Measurements from ENCODE around the gene FAM50B.

FAM50B gene

GRCh38 chr6:3884007-3884745 is 35.0 kb downstream of the FAM50B start:
- H3K4me3 ChIP-seq (ENCODE audit: low read length): no peak overlapping the region
- TF ChIP-seq, protein P1, sequence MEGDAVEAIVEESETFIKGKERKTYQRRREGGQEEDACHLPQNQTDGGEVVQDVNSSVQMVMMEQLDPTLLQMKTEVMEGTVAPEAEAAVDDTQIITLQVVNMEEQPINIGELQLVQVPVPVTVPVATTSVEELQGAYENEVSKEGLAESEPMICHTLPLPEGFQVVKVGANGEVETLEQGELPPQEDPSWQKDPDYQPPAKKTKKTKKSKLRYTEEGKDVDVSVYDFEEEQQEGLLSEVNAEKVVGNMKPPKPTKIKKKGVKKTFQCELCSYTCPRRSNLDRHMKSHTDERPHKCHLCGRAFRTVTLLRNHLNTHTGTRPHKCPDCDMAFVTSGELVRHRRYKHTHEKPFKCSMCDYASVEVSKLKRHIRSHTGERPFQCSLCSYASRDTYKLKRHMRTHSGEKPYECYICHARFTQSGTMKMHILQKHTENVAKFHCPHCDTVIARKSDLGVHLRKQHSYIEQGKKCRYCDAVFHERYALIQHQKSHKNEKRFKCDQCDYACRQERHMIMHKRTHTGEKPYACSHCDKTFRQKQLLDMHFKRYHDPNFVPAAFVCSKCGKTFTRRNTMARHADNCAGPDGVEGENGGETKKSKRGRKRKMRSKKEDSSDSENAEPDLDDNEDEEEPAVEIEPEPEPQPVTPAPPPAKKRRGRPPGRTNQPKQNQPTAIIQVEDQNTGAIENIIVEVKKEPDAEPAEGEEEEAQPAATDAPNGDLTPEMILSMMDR (conservative IDR thresholded peaks at IDR 0.05; ENCODE audit: low read depth, low read length): no peak
- peak; percentile 20 for DNase-seq (ENCODE audit: low read depth)

DNA sequence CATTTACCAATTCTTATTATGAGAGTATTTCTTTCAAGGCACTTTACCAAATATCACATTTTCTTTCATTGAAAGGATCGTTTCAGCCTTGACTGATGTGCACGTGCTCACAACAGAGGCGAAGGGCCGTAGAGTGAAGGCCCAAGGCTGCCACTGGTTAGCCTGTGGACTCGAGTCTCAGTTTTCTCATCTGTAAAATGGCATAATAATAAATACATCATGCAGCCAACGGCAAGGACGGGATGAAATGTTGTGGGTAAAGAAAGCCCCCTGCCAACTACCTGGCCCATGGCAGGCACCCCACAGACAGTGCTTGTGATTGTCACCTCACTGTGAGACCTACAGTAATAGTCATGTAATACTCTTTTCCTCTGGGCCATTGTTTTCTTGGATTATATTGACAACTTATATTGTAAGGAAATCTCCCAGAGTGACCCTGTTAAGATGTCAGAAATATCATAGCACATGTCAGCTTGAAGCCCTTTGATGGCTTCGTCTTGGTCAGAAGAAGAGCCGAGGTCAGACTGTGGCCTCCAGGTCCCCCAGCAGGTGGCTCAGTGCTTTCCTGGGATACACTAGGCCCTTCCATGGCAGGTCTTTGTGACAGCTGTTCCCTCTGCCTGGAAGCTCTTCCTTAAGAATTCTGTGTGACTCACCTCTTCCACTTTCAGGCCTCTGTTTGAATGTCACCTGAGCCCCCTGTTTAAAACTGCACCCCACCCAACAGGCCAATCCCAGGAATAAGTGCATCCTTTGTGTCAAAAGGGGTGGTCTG is 36.3 kb downstream of the FAM50B start:
- TF ChIP-seq, protein P1 (conservative IDR thresholded peaks at IDR 0.05; ENCODE audit: low read depth, low read length): peak; percentile 41
- no peak for DNase-seq (ENCODE audit: low read depth)
- no peak overlapping the region for H3K4me3 ChIP-seq (ENCODE audit: low read length)

- H3K4me3 ChIP-seq (ENCODE audit: low read length): no peak overlapping the region
- TF ChIP-seq, protein P1 (conservative IDR thresholded peaks at IDR 0.05; ENCODE audit: low read depth, low read length): peak; percentile 65
- no peak for DNase-seq (ENCODE audit: low read depth)
Measured at GRCh38 chr6:3887150-3887700, 38.1 kb downstream of the FAM50B start.

DNA sequence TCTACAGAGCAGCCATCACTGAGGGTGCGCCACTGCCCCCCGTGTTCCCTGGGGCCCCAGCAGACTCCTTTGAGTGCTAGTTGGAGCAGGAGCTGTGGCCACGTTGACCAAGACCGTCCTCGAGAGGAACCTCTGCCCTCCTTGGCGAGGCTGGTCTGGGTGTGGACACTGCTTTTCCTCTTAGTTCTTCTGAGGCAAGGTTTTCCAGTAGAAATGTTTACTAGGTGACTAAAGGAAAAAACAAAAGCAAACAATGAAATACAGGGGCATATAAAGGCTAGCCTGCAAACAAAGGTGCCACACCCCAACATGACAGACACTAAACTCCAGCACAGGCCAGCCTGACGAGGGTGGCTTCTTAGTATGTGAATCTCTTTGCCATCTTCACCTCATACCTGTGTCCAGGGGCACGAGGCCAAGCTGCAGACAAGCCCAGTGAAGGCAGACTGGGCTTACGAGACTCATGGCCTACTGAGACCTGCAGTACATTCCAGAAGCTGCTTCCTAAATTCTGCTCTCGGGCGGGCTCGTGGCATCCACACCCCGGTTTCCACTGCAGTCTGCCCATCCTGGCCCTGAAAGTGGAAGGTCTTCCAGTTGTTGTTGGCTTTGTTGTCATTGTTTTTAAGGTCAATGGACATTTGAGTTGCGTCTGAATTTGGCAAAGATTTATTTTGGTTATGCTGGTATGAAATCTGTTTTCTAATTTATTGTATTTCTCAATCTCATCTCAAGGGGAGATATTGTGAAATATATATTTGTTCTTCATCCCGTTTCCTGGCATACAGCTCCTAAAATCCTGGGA is 39.2 kb downstream of the FAM50B start:
- TF ChIP-seq, protein P1 (conservative IDR thresholded peaks at IDR 0.05; ENCODE audit: low read depth, low read length): no peak
- H3K4me3 ChIP-seq (ENCODE audit: low read length): no peak overlapping the region
- DNase-seq (ENCODE audit: low read depth): no peak

- TF ChIP-seq, protein P1 (conservative IDR thresholded peaks at IDR 0.05; ENCODE audit: low read depth, low read length): no peak
- DNase-seq (ENCODE audit: low read depth): no peak
- H3K4me3 ChIP-seq (ENCODE audit: low read length): no peak overlapping the region
Measured at GRCh38 chr6:3890047-3890446, 40.9 kb downstream of the FAM50B start.

- TF ChIP-seq, protein P1 (conservative IDR thresholded peaks at IDR 0.05; ENCODE audit: low read depth, low read length): no peak
- H3K4me3 ChIP-seq (ENCODE audit: low read length): no peak overlapping the region
- DNase-seq (ENCODE audit: low read depth): no peak
Measured at GRCh38 chr6:3891883-3892282, 42.7 kb downstream of the FAM50B start.

Measured in retinal pigment epithelial cell (primary cell).